OCI-M2 (cell line): ENCODE results near the gene COL6A2.

Experiments
- DNase-seq: peaks from one replicate; lab custom pipeline; 2025; ENCODE audit not compliant: unreplicated experiment; lab: John Stamatoyannopoulos, UW

Gene COL6A2

GRCh38 chr21:46111857-46112724 lies 14.2 kb downstream of the COL6A2 start:
- DNase-seq, result no peak

- no peak for DNase-seq
Observed at GRCh38 chr21:46112725-46113215, 14.9 kb downstream of the COL6A2 start.

GRCh38 chr21:46113497-46114176 lies 15.7 kb downstream of the COL6A2 start:
- DNase-seq, result no peak

- DNase-seq, result no peak
Observed at GRCh38 chr21:46114963-46115362, 17.1 kb downstream of the COL6A2 start.

GRCh38 chr21:46115441-46116188 lies 17.7 kb downstream of the COL6A2 start:
- DNase-seq, result no peak

GRCh38 chr21:46116189-46116775 lies 18.4 kb downstream of the COL6A2 start:
- no peak for DNase-seq

- no peak for DNase-seq
Observed at GRCh38 chr21:46116776-46117585, 19.1 kb downstream of the COL6A2 start.

- DNase-seq, result no peak
Observed at GRCh38 chr21:46117586-46118315, 19.8 kb downstream of the COL6A2 start.

GRCh38 chr21:46118316-46119143 lies 20.6 kb downstream of the COL6A2 start:
- DNase-seq, result no peak

- no peak for DNase-seq
Observed at GRCh38 chr21:46119144-46119636, 21.3 kb downstream of the COL6A2 start.

- DNase-seq, result no peak
Observed at GRCh38 chr21:46119637-46120271, 21.8 kb downstream of the COL6A2 start.

GRCh38 chr21:46120301-46121285 lies 22.7 kb downstream of the COL6A2 start:
- no peak for DNase-seq

GRCh38 chr21:46121286-46122221 lies 23.6 kb downstream of the COL6A2 start:
- no peak for DNase-seq

GRCh38 chr21:46122237-46122671 lies 24.3 kb downstream of the COL6A2 start:
- no peak for DNase-seq

GRCh38 chr21:46122758-46123683 lies 25.1 kb downstream of the COL6A2 start:
- DNase-seq, result no peak
